Panc1 (cell line): Measurements from ENCODE around the gene STAT4.

ENCODE experiments used
- POLR2AphosphoS5 ChIP-seq: IDR thresholded peaks from 2 replicates; pipeline ENCODE4 v1.6.1; 2012; ENCODE audit warnings: mild to moderate bottlenecking, low read depth, low read length, moderate library complexity
- SIN3A ChIP-seq: IDR thresholded peaks from 2 replicates; pipeline ENCODE4 v1.6.1; 2012; ENCODE audit warnings: low read depth, mild to moderate bottlenecking, low read length, moderate library complexity, borderline replicate concordance; ENCODE audit not compliant: insufficient read depth
- TCF7L2 ChIP-seq: IDR thresholded peaks from 2 replicates; pipeline ENCODE4 v1.6.1; 2011; ENCODE audit warnings: mild to moderate bottlenecking, low read depth, low read length, inconsistent platforms
- TF ChIP-seq, protein P1 (sequence below): fragments of 450-650 bp; IDR thresholded peaks from 2 replicates; pipeline ENCODE4 v1.5.1; 2017; ENCODE audit warnings: mild to moderate bottlenecking
- TF ChIP-seq, protein P2 (sequence below), 2 experiments: IDR thresholded peaks; 2 replicates each; pipeline ENCODE4 v1.6.1; 2011 to 2012; ENCODE audit warnings: low read depth in 2 of 2, control low read depth in 1 of 2, low read length in 1 of 2, mild to moderate bottlenecking in 1 of 2, moderate library complexity in 1 of 2; ENCODE audit not compliant: insufficient read depth in 1 of 2

DNA sequence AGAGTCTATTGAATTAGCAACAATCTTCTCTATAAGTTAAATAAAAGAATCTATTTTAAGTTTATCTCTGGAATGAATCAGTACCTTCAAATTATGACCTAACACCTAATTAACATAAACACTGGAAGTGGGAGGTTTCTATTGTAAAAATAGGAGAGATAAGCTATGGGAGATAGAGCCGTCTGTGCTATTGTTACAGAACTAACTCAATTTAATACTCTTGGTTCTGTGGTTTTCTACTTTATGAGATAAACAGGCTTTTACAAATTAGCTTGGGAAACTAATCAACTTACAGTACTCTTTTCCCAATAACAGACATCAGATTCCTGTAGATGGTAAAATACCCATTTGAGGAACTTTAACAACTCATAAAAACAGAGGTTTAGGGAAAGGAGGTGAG is 111.2 kb downstream of the STAT4 start:
- TF ChIP-seq, protein P1, sequence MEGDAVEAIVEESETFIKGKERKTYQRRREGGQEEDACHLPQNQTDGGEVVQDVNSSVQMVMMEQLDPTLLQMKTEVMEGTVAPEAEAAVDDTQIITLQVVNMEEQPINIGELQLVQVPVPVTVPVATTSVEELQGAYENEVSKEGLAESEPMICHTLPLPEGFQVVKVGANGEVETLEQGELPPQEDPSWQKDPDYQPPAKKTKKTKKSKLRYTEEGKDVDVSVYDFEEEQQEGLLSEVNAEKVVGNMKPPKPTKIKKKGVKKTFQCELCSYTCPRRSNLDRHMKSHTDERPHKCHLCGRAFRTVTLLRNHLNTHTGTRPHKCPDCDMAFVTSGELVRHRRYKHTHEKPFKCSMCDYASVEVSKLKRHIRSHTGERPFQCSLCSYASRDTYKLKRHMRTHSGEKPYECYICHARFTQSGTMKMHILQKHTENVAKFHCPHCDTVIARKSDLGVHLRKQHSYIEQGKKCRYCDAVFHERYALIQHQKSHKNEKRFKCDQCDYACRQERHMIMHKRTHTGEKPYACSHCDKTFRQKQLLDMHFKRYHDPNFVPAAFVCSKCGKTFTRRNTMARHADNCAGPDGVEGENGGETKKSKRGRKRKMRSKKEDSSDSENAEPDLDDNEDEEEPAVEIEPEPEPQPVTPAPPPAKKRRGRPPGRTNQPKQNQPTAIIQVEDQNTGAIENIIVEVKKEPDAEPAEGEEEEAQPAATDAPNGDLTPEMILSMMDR: no peak
- TF ChIP-seq, protein P2, sequence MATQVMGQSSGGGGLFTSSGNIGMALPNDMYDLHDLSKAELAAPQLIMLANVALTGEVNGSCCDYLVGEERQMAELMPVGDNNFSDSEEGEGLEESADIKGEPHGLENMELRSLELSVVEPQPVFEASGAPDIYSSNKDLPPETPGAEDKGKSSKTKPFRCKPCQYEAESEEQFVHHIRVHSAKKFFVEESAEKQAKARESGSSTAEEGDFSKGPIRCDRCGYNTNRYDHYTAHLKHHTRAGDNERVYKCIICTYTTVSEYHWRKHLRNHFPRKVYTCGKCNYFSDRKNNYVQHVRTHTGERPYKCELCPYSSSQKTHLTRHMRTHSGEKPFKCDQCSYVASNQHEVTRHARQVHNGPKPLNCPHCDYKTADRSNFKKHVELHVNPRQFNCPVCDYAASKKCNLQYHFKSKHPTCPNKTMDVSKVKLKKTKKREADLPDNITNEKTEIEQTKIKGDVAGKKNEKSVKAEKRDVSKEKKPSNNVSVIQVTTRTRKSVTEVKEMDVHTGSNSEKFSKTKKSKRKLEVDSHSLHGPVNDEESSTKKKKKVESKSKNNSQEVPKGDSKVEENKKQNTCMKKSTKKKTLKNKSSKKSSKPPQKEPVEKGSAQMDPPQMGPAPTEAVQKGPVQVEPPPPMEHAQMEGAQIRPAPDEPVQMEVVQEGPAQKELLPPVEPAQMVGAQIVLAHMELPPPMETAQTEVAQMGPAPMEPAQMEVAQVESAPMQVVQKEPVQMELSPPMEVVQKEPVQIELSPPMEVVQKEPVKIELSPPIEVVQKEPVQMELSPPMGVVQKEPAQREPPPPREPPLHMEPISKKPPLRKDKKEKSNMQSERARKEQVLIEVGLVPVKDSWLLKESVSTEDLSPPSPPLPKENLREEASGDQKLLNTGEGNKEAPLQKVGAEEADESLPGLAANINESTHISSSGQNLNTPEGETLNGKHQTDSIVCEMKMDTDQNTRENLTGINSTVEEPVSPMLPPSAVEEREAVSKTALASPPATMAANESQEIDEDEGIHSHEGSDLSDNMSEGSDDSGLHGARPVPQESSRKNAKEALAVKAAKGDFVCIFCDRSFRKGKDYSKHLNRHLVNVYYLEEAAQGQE (IDR thresholded peaks at IDR 0.05; ENCODE audit: insufficient read depth in 1 of 2, low read depth in 2 of 2, low read length in 1 of 2): no peak
- TF ChIP-seq SIN3A (no peak), POLR2AphosphoS5 (no peak), TCF7L2 (no peak)
